Epithelial cell of proximal tubule (primary cell): ENCODE data around the gene SLC25A28. TPM values are rescaled to one million over a fixed set of nuclear protein-coding genes. Genes with fewer than 3 reads are reported as not detected.

Experiments
- DNase-seq: peaks from one replicate; pipeline ENCODE4 v3.0.0-alpha.2; 2011; ENCODE audit warnings: low read depth
- H3K4me3 ChIP-seq: 2 replicates; pipeline ENCODE4 v1.5.1; 2011; ENCODE audit warnings: low read depth, mild to moderate bottlenecking, low read length
- total RNA-seq: library from RNA; depleted of rRNA; stranded (reverse); fragments of >200 nt; gene quantifications from 2 replicates; pipeline ENCODE4 v1.2.3, GENCODE V29; 2015
- TF ChIP-seq, protein P1 (sequence below): conservative IDR thresholded peaks from 2 replicates; pipeline ENCODE4 v1.5.1; 2012; ENCODE audit warnings: low read depth, mild to moderate bottlenecking, low read length

Gene SLC25A28, protein sequence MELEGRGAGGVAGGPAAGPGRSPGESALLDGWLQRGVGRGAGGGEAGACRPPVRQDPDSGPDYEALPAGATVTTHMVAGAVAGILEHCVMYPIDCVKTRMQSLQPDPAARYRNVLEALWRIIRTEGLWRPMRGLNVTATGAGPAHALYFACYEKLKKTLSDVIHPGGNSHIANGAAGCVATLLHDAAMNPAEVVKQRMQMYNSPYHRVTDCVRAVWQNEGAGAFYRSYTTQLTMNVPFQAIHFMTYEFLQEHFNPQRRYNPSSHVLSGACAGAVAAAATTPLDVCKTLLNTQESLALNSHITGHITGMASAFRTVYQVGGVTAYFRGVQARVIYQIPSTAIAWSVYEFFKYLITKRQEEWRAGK
- 3.1 and 8.3 TPM in 2 replicates for total RNA-seq

DNA sequence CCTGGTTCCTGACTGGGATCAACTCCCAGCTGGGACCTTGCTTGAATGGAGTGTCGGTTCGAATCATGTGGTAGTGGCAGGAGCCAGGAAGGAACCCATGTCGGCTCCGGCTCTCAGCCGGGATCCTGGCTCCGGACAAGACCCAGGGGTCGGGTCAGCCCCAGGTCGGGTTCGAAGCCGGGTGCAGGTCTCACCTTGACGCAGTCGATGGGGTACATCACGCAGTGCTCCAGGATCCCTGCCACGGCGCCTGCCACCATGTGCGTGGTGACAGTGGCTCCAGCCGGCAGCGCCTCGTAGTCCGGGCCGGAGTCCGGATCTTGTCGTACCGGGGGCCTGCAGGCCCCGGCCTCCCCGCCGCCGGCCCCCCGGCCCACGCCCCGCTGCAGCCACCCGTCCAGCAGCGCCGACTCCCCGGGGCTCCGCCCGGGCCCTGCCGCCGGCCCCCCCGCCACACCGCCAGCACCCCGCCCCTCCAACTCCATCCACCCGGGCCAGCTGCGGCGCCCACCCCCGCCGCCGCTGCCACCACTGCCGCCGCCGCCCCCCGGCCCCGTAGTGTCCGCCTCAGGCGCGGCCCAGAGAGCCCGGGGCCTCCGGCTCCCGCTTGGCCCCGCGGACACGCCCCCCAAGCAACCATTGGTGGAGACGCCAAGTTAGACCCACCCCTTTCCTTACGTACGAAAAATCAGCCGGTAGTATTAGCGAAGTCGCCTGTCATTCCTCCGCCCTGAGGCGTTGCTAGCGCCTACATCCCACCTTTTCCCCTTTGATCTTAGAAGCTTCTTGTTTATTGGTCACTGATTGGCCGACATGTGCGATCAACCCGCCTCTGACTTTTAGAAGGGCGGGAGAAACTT lies at the start of gene SLC25A28:
SLC25A28 (minus strand) TSS at position 589 of the 860 bp plus-strand sequence; CDS start at position 485, 104 bp downstream.
- H3K4me3 ChIP-seq: peak within 1 kb of the TSS; percentile 95
- peak; percentile 99 for DNase-seq
- TF ChIP-seq, protein P1, sequence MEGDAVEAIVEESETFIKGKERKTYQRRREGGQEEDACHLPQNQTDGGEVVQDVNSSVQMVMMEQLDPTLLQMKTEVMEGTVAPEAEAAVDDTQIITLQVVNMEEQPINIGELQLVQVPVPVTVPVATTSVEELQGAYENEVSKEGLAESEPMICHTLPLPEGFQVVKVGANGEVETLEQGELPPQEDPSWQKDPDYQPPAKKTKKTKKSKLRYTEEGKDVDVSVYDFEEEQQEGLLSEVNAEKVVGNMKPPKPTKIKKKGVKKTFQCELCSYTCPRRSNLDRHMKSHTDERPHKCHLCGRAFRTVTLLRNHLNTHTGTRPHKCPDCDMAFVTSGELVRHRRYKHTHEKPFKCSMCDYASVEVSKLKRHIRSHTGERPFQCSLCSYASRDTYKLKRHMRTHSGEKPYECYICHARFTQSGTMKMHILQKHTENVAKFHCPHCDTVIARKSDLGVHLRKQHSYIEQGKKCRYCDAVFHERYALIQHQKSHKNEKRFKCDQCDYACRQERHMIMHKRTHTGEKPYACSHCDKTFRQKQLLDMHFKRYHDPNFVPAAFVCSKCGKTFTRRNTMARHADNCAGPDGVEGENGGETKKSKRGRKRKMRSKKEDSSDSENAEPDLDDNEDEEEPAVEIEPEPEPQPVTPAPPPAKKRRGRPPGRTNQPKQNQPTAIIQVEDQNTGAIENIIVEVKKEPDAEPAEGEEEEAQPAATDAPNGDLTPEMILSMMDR: no peak

DNA sequence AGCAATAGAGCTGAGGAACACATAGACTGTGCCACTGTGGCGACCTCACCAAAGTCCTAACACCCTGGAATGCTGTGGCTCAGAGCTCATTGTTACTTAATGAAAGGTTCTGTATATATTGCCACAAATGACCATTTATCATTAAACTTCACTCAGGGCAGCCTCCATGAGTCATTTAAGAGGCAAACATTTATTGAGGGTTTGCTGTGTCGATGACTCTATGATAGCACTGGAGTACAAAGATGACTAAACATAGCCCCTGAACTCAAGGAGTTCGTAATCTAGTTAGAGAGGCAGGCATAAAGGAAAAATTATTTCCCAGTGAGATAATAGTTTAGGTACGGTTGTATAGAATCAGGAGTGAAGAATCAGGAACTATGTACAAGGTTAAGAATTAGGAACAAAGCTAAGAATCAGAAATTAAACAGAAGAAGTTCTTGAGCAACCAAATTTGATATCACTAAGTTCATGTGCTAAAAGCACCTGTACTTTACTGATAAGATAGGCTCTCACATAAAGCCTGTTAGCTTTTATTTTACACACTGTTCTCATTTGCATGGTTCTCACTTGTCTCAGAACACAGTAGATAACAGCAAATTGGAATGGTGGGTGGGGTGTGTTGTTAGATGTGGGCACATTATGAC lies 47.0 kb upstream of the SLC25A28 start:
- TF ChIP-seq, protein P1: no peak
- H3K4me3 ChIP-seq: no peak overlapping the region
- peak; percentile 84 for DNase-seq

DNA sequence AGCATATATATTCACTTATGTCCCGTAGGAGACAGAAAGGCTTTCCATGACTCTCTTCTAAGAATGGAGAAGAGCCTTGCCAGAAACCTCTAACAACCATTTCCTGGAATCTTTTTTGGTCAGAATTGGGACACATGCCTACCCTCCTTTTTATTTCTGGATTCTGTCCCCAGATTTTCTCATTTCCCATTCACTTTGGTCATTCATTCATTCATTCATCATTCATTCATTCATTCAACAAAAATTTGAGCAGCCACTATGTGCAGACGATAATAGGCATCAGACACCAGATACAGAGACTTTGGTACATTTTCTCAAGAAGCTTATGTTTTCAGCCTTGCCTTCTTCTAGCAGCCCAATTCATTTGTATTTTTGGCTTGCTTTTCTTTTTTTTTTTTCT lies 45.1 kb upstream of the SLC25A28 start:
- TF ChIP-seq, protein P1: no peak
- no peak for DNase-seq

DNA sequence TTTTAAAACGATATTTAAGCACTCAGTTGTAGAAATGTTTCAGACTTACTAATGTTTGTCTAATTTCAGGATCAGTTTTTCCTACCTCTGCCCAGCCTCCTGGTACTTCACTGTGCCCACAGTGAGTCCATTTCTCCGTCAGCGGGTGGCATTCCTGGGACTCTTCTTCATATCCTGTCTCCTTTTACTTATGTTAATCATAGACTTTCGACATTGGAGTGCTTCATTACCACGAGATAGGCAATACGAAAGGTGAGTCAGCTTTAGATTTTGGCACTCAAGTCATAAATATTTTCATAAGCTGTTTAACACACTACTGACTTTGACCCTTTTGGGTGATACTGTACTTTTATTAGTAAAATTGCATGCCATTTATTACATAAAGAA lies 41.1 kb upstream of the SLC25A28 start:
- TF ChIP-seq, protein P1: no peak
- peak; percentile 76 for DNase-seq
- H3K4me3 ChIP-seq: peak overlapping the region; percentile 92

More for the DNA sequence above, 45.1 kb upstream of the SLC25A28 start:
- H3K4me3 ChIP-seq: no peak overlapping the region

DNA sequence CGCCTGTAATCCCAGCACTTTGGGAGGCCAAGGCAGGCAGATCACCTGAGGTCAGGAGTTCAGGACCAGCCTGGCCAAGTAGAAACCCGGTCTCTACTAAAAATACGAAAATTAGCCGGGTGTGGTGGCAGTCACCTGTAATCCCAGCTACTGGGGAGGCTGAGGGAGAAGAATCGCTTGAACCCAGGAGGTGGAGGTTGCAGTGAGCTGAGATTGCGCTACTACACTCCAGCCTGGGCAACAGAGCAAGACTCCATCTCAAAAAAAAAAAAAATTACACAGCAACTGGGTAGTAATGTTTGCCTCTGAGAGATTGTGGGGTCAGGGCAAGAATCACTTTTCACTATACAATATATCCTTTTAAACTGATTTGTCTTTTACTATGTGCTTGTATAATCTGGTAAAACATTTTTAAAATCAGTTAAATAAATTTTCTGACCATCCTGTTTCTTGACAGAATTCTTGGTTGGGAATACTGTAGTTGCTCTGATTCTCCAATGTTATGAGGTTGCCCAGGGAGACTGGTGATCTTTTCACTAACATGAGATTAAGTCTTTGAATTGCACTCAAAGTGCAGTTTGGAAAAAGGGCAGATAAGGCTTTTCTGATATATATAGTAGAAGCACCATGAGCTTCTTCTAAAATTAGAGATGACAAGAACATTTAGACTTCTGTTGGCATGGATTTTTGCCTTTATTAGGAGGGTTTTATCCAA lies 40.6 kb upstream of the SLC25A28 start:
- TF ChIP-seq, protein P1: no peak
- no peak for DNase-seq
- H3K4me3 ChIP-seq: peak overlapping the region; percentile 92

DNA sequence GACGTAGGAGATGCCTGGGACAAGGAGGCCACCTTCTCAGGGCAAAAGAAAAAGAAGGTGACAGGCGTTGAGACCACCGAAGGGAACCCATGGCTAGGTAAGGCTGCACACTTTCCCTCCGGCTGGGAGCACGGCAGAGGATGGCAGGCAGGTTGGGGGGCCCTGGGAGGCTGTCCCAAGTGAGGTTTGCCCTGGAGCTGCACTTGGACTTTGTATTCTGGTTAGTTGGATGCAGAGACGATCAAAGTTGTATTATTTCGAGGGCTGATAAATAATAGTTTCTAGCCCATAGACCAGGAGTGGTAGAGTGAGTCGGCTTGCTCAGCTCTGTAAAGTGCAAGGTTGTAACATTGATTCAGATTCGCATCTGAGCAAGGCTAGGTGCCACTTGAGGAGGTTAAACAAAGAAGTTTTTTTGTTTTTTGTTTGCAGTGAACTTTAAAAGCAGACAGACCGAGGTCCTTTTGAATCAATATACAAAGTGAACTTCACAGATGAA lies 39.7 kb upstream of the SLC25A28 start:
- H3K4me3 ChIP-seq: peak overlapping the region; percentile 92
- DNase-seq: no peak
- TF ChIP-seq, protein P1: no peak
